SK-N-SH (cell line): ENCODE measurements around the gene PUDP. TPM values are rescaled to one million over a fixed set of nuclear protein-coding genes. Genes with fewer than 3 reads are reported as not detected.

ENCODE experiments used
- CTCF ChIA-PET: fragments of 300-600, 350-600 bp; formaldehyde crosslinking; extraction: SDS; loops from one replicate; lab custom pipeline; 2021; lab: Yijun Ruan, JAX
- POLR2A ChIA-PET: fragments of 350-600 bp; sonication (Branson Sonifier 250); formaldehyde crosslinking; extraction: SDS; loops from one replicate; lab custom pipeline; 2020; ENCODE audit warnings: antibody characterized with exemption, inconsistent platforms; lab: Yijun Ruan, JAX
- DNase-seq: peaks from one replicate; pipeline ENCODE4 v3.0.0; 2012
- H2AFZ ChIP-seq: fragments of 200-600 bp; sonication (generic); 2 replicates; pipeline ENCODE4 v1.8.1; 2016; ENCODE audit warnings: antibody characterized with exemption, mild to moderate bottlenecking, low read depth
- H3F3A ChIP-seq: fragments of 200-600 bp; sonication (generic); replicated peaks from 2 replicates; pipeline ENCODE3; 2016; ENCODE audit warnings: antibody characterized with exemption, mild to moderate bottlenecking; ENCODE audit not compliant: insufficient read depth
- H3K27ac ChIP-seq, 2 experiments: fragments of 200-500 bp in 1 of 2; fragments of 200-600 bp in 1 of 2; sonication (Bioruptor generic) in 1 of 2; sonication (generic), shearing (Covaris generic) in 1 of 2; 2 replicates each; pipeline versions ENCODE4 v1.5.1 to v1.6.1; 2014 to 2016; ENCODE audit warnings: low read depth in 2 of 2, inconsistent platforms in 1 of 2, low read length in 1 of 2, mild to moderate bottlenecking in 1 of 2, mixed read lengths in 1 of 2
- H3K27me3 ChIP-seq: fragments of 200-600 bp; sonication (generic), shearing (Covaris generic); 2 replicates; pipeline ENCODE4 v1.6.1; 2016; ENCODE audit warnings: mixed run types; ENCODE audit not compliant: insufficient read depth
- H3K36me3 ChIP-seq, 2 experiments: fragments of 200-500 bp in 1 of 2; fragments of 200-600 bp in 1 of 2; sonication (Bioruptor generic) in 1 of 2; sonication (generic) in 1 of 2; replicated peaks in 1 of 2; 2 replicates each; pipeline versions ENCODE3 to v1.5.1; 2014 to 2016; ENCODE audit warnings: low read length in 1 of 2, mild to moderate bottlenecking in 1 of 2; ENCODE audit not compliant: insufficient read depth in 2 of 2, control insufficient read depth in 1 of 2
- H3K4me1 ChIP-seq, 2 experiments: fragments of 200-500 bp in 1 of 2; fragments of 200-600 bp in 1 of 2; sonication (Bioruptor generic) in 1 of 2; sonication (generic), shearing (Covaris generic) in 1 of 2; 2 replicates each; pipeline versions ENCODE4 v1.5.1 to v1.6.1; 2014 to 2016; ENCODE audit warnings: low read depth in 1 of 2, low read length in 1 of 2, mixed run types in 1 of 2; ENCODE audit not compliant: insufficient read depth in 2 of 2, control insufficient read depth in 1 of 2
- H3K4me2 ChIP-seq: fragments of 200-600 bp; sonication (generic), shearing (Covaris generic); 2 replicates; pipeline ENCODE4 v1.6.1; 2017; ENCODE audit warnings: mixed run types
- H3K4me3 ChIP-seq, 2 experiments: fragments of 200-500 bp in 1 of 2; fragments of 200-600 bp in 1 of 2; sonication (Bioruptor generic) in 1 of 2; sonication (generic), shearing (Covaris generic) in 1 of 2; 2 replicates each; pipeline versions ENCODE4 v1.5.1 to v1.8.1; 2014 to 2016; ENCODE audit warnings: low read depth in 2 of 2, inconsistent platforms in 1 of 2, low read length in 1 of 2, mild to moderate bottlenecking in 1 of 2, mixed read lengths in 1 of 2, moderate library complexity in 1 of 2
- H3K79me2 ChIP-seq: fragments of 200-600 bp; sonication (generic); 2 replicates; pipeline ENCODE4 v1.8.1; 2017; ENCODE audit warnings: mild to moderate bottlenecking; ENCODE audit not compliant: insufficient read depth
- H3K9ac ChIP-seq: fragments of 200-600 bp; sonication (generic); 2 replicates; pipeline ENCODE4 v1.6.1; 2017; ENCODE audit warnings: mixed run types
- H3K9me2 ChIP-seq: fragments of 200-600 bp; sonication (generic); 2 replicates; pipeline ENCODE4 v1.6.1; 2017; ENCODE audit warnings: mixed run types
- H3K9me3 ChIP-seq: fragments of 200-600 bp; sonication (generic); 2 replicates; pipeline ENCODE4 v1.6.1; 2017; ENCODE audit warnings: mixed run types, mild to moderate bottlenecking, moderate library complexity
- H4K20me1 ChIP-seq: fragments of 200-600 bp; sonication (generic); 2 replicates; pipeline ENCODE4 v1.6.1; 2017; ENCODE audit warnings: mild to moderate bottlenecking, mixed run types; ENCODE audit not compliant: insufficient read depth
- CHD2 ChIP-seq: fragments of 150-350 bp; IDR thresholded peaks from 2 replicates; pipeline ENCODE4 v1.6.1; 2018; ENCODE audit warnings: low read length; ENCODE audit not compliant: partially characterized antibody
- FOSL2 ChIP-seq: IDR thresholded peaks from 2 replicates; pipeline ENCODE4 v1.4.0; 2012; ENCODE audit warnings: low read depth, mild to moderate bottlenecking, moderate library complexity, borderline replicate concordance
- FOXJ3 ChIP-seq: sonication (generic); formaldehyde crosslinking; IDR thresholded peaks from 2 replicates; pipeline ENCODE4 v1.5.1; 2020; ENCODE audit warnings: mild to moderate bottlenecking, missing genetic modification reagents
- GABPA ChIP-seq: IDR thresholded peaks from 2 replicates; pipeline ENCODE4 v1.4.0; 2012; ENCODE audit warnings: low read depth, mild to moderate bottlenecking
- GATA2 ChIP-seq: sonication (generic); formaldehyde crosslinking; IDR thresholded peaks from 2 replicates; pipeline ENCODE4 v1.5.0; 2020; ENCODE audit warnings: mild to moderate bottlenecking, missing genetic modification reagents
- JUND ChIP-seq: IDR thresholded peaks from 2 replicates; pipeline ENCODE4 v1.4.0; 2012
- MEF2A ChIP-seq: IDR thresholded peaks from 2 replicates; pipeline ENCODE4 v1.4.0; 2012; ENCODE audit warnings: low read depth, borderline replicate concordance
- POLR2AphosphoS5 ChIP-seq: IDR thresholded peaks from 2 replicates; pipeline ENCODE4 v1.6.1; 2012; ENCODE audit warnings: low read depth, low read length
- RFX5 ChIP-seq: IDR thresholded peaks from 2 replicates; pipeline ENCODE4 v1.6.1; 2012; ENCODE audit warnings: mild to moderate bottlenecking, improper control_type of control experiment, low read length
- RXRA ChIP-seq: IDR thresholded peaks from 2 replicates; pipeline ENCODE4 v1.4.0; 2012; ENCODE audit warnings: low read depth, mild to moderate bottlenecking, borderline replicate concordance
- SIN3A ChIP-seq: IDR thresholded peaks from 2 replicates; pipeline ENCODE4 v1.6.1; 2012; ENCODE audit warnings: low read depth, mild to moderate bottlenecking, low read length, moderate library complexity, borderline replicate concordance
- SMC3 ChIP-seq: IDR thresholded peaks from 2 replicates; pipeline ENCODE4 v1.6.1; 2012; ENCODE audit warnings: low read depth, low read length, improper control_type of control experiment
- TEAD4 ChIP-seq: IDR thresholded peaks from 2 replicates; pipeline ENCODE4 v1.4.0; 2012; ENCODE audit warnings: mild to moderate bottlenecking, borderline replicate concordance; ENCODE audit not compliant: insufficient read depth
- YY1 ChIP-seq: IDR thresholded peaks from 2 replicates; pipeline ENCODE4 v1.4.0; 2012; ENCODE audit warnings: low read depth, mild to moderate bottlenecking
- WGBS: methylation state at CpG from one replicate; pipeline ENCODE4 v1.1.6; 2017; ENCODE audit warnings: low lambda C conversion rate; 5-methylcytosine and 5-hydroxymethylcytosine counted together
- polyA plus RNA-seq, 3 experiments: library from polyadenylated mRNA; depleted of rRNA; stranded (reverse); fragments of >200 nt; gene quantifications; 2 replicates each; pipeline ENCODE4 v1.2.3, GENCODE V29; 2012
- TF ChIP-seq, protein P1 (sequence below): fragments of 200-600 bp; sonication (generic); IDR thresholded peaks from 2 replicates; pipeline ENCODE4 v1.6.1; 2017; ENCODE audit warnings: antibody characterized with exemption, mild to moderate bottlenecking, moderate library complexity
- TF ChIP-seq, protein P2 (sequence below): IDR thresholded peaks from 2 replicates; pipeline ENCODE4 v1.4.0; 2012; ENCODE audit warnings: low read depth, borderline replicate concordance
- TF ChIP-seq, protein P3 (sequence below): IDR thresholded peaks from 2 replicates; pipeline ENCODE4; 2012
- TF ChIP-seq, protein P4 (sequence below): IDR thresholded peaks from 2 replicates; pipeline ENCODE4 v1.6.1; 2012; ENCODE audit warnings: mild to moderate bottlenecking, low read depth, low read length, moderate library complexity

The PUDP gene
- polyA plus RNA-seq, 1 of the 3 experiments (the other 2 are of a cell fraction): 23.0 TPM

- no peak for DNase-seq
- no peak overlapping the region for H3K9ac ChIP-seq
- H4K20me1 ChIP-seq: peaks cover 7% of the 10 kb centered on the region; the same call in 1 of the 2 replicates
- H3K4me3 ChIP-seq: no peak overlapping the region
- H3K79me2 ChIP-seq: no peaks in the 10 kb centered on the region
- H3K9me3 ChIP-seq: no peaks in the 10 kb centered on the region
- H3K27ac ChIP-seq: no peak overlapping the region
- no peak overlapping the region for H3K4me2 ChIP-seq
- CTCF ChIA-PET: interaction anchor here (1.1 kb wide), 1 partner anchor 14 kb away, joined by 3 read pairs; no protein-coding TSS in a partner anchor
- POLR2A ChIA-PET: no interaction called here
- H3K27me3 ChIP-seq: no peaks in the 10 kb centered on the region
- H3K9me2 ChIP-seq: no peaks in the 10 kb centered on the region
- 100% methylated on average over 5 of the region's 7 CpGs for WGBS
- no peak overlapping the region for H2AFZ ChIP-seq
- no peaks in the 10 kb centered on the region for H3F3A ChIP-seq
- H3K36me3 ChIP-seq: no peaks in the 10 kb centered on the region
- TF ChIP-seq CHD2 (no peak), RFX5 (no peak), FOSL2 (no peak), SIN3A (no peak), POLR2AphosphoS5 (no peak), JUND (no peak), SMC3 (no peak), RXRA (no peak), FOXJ3 (CRISPR knock-in tag) (no peak), GABPA (no peak), MEF2A (no peak), YY1 (no peak), GATA2 (no peak), TEAD4 (no peak)
- TF ChIP-seq, protein P1, sequence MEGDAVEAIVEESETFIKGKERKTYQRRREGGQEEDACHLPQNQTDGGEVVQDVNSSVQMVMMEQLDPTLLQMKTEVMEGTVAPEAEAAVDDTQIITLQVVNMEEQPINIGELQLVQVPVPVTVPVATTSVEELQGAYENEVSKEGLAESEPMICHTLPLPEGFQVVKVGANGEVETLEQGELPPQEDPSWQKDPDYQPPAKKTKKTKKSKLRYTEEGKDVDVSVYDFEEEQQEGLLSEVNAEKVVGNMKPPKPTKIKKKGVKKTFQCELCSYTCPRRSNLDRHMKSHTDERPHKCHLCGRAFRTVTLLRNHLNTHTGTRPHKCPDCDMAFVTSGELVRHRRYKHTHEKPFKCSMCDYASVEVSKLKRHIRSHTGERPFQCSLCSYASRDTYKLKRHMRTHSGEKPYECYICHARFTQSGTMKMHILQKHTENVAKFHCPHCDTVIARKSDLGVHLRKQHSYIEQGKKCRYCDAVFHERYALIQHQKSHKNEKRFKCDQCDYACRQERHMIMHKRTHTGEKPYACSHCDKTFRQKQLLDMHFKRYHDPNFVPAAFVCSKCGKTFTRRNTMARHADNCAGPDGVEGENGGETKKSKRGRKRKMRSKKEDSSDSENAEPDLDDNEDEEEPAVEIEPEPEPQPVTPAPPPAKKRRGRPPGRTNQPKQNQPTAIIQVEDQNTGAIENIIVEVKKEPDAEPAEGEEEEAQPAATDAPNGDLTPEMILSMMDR: no peak
- TF ChIP-seq, protein P2, sequence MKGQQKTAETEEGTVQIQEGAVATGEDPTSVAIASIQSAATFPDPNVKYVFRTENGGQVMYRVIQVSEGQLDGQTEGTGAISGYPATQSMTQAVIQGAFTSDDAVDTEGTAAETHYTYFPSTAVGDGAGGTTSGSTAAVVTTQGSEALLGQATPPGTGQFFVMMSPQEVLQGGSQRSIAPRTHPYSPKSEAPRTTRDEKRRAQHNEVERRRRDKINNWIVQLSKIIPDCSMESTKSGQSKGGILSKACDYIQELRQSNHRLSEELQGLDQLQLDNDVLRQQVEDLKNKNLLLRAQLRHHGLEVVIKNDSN: no peak
- TF ChIP-seq, protein P3, sequence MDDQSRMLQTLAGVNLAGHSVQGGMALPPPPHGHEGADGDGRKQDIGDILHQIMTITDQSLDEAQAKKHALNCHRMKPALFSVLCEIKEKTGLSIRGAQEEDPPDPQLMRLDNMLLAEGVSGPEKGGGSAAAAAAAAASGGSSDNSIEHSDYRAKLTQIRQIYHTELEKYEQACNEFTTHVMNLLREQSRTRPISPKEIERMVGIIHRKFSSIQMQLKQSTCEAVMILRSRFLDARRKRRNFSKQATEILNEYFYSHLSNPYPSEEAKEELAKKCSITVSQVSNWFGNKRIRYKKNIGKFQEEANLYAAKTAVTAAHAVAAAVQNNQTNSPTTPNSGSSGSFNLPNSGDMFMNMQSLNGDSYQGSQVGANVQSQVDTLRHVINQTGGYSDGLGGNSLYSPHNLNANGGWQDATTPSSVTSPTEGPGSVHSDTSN: no peak
- TF ChIP-seq, protein P4, sequence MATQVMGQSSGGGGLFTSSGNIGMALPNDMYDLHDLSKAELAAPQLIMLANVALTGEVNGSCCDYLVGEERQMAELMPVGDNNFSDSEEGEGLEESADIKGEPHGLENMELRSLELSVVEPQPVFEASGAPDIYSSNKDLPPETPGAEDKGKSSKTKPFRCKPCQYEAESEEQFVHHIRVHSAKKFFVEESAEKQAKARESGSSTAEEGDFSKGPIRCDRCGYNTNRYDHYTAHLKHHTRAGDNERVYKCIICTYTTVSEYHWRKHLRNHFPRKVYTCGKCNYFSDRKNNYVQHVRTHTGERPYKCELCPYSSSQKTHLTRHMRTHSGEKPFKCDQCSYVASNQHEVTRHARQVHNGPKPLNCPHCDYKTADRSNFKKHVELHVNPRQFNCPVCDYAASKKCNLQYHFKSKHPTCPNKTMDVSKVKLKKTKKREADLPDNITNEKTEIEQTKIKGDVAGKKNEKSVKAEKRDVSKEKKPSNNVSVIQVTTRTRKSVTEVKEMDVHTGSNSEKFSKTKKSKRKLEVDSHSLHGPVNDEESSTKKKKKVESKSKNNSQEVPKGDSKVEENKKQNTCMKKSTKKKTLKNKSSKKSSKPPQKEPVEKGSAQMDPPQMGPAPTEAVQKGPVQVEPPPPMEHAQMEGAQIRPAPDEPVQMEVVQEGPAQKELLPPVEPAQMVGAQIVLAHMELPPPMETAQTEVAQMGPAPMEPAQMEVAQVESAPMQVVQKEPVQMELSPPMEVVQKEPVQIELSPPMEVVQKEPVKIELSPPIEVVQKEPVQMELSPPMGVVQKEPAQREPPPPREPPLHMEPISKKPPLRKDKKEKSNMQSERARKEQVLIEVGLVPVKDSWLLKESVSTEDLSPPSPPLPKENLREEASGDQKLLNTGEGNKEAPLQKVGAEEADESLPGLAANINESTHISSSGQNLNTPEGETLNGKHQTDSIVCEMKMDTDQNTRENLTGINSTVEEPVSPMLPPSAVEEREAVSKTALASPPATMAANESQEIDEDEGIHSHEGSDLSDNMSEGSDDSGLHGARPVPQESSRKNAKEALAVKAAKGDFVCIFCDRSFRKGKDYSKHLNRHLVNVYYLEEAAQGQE: no peak
- peaks cover 0 to 14% of the 10 kb centered on the region in 2 experiments; a peak in 1 of 4 replicates for H3K4me1 ChIP-seq
These were observed 75.1 kb downstream of the PUDP start for GRCh38 chrX:7072856-7073255.
